Stimulated activated naive CD8-positive, alpha-beta T cell treated with anti-CD3 and anti-CD28 coated beads, Interleukin-15, Interleukin-2, amounts not matched to agents 100 ng/mL and 50 ng/mL, for 24 hours (primary cell): Measurements from ENCODE around the gene NUDT9.
"Not testable (repeated sequence)": the region's sequence is repeated elsewhere in the genome, so short reads cannot be mapped to it uniquely, and the experiment has no call there.

ENCODE experiments used
- H3K27ac Mint-ChIP-seq: one replicate; pipeline ENCODE4 v1.8.0; 2021; ENCODE audit warnings: mild to moderate bottlenecking, mixed read lengths
- H3K27me3 Mint-ChIP-seq: one replicate; pipeline ENCODE4 v1.8.0; 2021; ENCODE audit warnings: mixed read lengths
- H3K36me3 Mint-ChIP-seq: one replicate; pipeline ENCODE4 v1.8.0; 2021; ENCODE audit warnings: low read depth, mixed read lengths
- H3K4me1 Mint-ChIP-seq: one replicate; pipeline ENCODE4 v1.8.0; 2021; ENCODE audit warnings: low read depth, mixed read lengths
- H3K4me3 Mint-ChIP-seq: one replicate; pipeline ENCODE4 v1.8.0; 2021; ENCODE audit warnings: mild to moderate bottlenecking, mixed read lengths
- H3K9me3 Mint-ChIP-seq: one replicate; pipeline ENCODE4 v1.8.0; 2021; ENCODE audit warnings: mixed read lengths

NUDT9 gene

GRCh38 chr4:87395851-87396250 lies 26.5 kb upstream of the NUDT9 start:
- H3K4me3 Mint-ChIP-seq, H3K4me1 Mint-ChIP-seq, H3K36me3 Mint-ChIP-seq, H3K9me3 Mint-ChIP-seq, H3K27ac Mint-ChIP-seq, H3K27me3 Mint-ChIP-seq: not testable (repeated sequence)

- Mint-ChIP-seq H3K27ac (no peak overlapping the region), H3K4me1 (peaks cover 6% of the 10 kb centered on the region), H3K4me3 (no peak overlapping the region), H3K9me3 (no peaks in the 10 kb centered on the region), H3K27me3 (no peaks in the 10 kb centered on the region), H3K36me3 (no peaks in the 10 kb centered on the region)
Measured at GRCh38 chr4:87399148-87399547, 23.2 kb upstream of the NUDT9 start.

- H3K4me1 Mint-ChIP-seq, result peaks cover 5% of the 10 kb centered on the region
Measured at GRCh38 chr4:87399954-87400353, 22.4 kb upstream of the NUDT9 start.

GRCh38 chr4:87403732-87404131 lies 18.6 kb upstream of the NUDT9 start:
- H3K27me3 Mint-ChIP-seq, H3K27ac Mint-ChIP-seq, H3K9me3 Mint-ChIP-seq, H3K4me3 Mint-ChIP-seq, H3K36me3 Mint-ChIP-seq: not testable (repeated sequence)
- peaks cover 16% of the 10 kb centered on the region for H3K4me1 Mint-ChIP-seq

More at GRCh38 chr4:87399954-87400353, 22.4 kb upstream of the NUDT9 start:
- Mint-ChIP-seq H3K9me3 (no peaks in the 10 kb centered on the region), H3K36me3 (no peaks in the 10 kb centered on the region), H3K27me3 (no peaks in the 10 kb centered on the region), H3K27ac (no peak overlapping the region), H3K4me3 (no peak overlapping the region)

DNA sequence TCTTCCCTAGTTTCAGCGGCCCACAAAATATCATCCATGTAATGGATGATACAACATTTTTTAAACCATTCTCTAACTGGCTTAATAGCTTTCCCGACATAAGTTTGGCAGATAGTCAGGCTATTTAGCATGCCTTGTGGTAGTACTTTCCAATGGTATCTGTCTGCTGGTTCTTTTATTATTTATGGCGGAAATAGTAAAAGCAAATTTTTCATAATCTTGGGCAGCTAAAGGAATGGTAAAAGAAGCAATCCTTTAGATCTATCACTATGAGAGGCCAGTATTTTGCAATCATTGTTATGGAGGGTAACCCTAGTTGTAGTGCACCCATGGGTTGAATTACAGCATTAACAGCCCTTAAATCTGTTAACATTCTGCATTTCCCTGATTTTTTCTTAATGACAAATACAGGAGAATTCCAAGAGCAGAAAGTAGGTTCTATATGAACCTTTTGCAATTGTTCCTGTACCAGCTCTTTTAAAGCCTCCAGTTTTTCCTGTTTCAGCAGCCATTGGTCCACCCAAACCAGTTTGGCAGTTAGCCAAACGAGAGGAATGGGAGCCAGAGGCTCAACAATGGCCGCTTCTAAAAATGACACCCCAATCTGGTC lies 17.1 kb upstream of the NUDT9 start:
- Mint-ChIP-seq H3K27me3 (no peaks in the 10 kb centered on the region), H3K4me3 (no peak overlapping the region), H3K4me1 (peaks cover 16% of the 10 kb centered on the region), H3K27ac (no peak overlapping the region), H3K36me3 (no peaks in the 10 kb centered on the region), H3K9me3 (no peaks in the 10 kb centered on the region)

GRCh38 chr4:87406462-87406861 lies 15.9 kb upstream of the NUDT9 start:
- Mint-ChIP-seq H3K27me3 (no peaks in the 10 kb centered on the region), H3K36me3 (no peaks in the 10 kb centered on the region), H3K9me3 (no peaks in the 10 kb centered on the region), H3K4me3 (peak overlapping the region; percentile 24), H3K27ac (peak overlapping the region; percentile 53), H3K4me1 (peaks cover 16% of the 10 kb centered on the region)

DNA sequence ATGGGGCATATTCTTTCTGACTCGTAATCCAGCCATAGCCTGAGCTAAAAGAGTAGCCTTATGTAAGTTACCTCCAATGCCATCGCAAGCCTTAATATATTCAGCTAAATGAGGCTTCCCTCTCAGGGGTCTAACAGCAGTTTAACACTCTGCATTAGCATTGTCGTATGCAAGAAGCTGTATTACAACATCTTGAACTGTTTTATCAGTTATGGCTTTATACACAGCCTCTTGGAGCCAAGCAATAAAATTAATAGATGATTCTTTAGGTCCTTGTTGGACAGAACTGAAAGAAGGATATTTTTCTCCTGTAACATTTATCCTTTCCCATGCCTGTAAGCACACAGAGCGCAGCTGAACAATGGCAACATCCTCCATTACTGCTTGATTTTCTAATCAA lies 15.5 kb upstream of the NUDT9 start:
- not testable (repeated sequence) for H3K9me3 Mint-ChIP-seq, H3K27ac Mint-ChIP-seq, H3K27me3 Mint-ChIP-seq, H3K36me3 Mint-ChIP-seq
- Mint-ChIP-seq H3K4me3 (peak overlapping the region; percentile 24), H3K4me1 (peaks cover 16% of the 10 kb centered on the region)

DNA sequence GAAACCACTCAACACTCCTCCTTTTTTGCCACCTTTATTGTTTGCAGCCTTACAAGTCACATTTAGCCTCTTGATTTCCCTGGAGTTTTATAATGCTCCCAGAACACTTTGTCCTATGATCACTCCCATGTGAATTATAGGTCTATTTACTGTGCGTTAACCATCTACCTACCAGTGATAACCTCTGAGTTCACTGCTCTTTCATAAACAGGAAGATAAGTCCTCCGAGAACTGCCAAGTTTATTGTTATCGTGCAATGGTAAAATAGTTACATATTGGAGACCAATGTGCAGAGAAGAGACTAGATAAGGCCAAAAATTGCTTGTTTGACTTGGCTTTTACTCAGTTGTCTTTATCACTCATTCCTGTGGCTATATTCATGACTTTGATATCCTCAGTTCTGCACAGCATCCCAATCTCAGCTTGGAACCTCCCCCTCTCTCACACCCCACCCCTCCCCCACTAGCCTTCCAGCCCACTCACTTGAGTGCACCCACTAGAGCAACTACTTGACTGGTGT lies 12.9 kb upstream of the NUDT9 start:
- Mint-ChIP-seq H3K4me3 (no peak overlapping the region), H3K27ac (no peak overlapping the region), H3K36me3 (no peaks in the 10 kb centered on the region), H3K4me1 (peaks cover 16% of the 10 kb centered on the region), H3K27me3 (no peaks in the 10 kb centered on the region), H3K9me3 (no peaks in the 10 kb centered on the region)

GRCh38 chr4:87410157-87410556 lies 12.2 kb upstream of the NUDT9 start:
- H3K4me1 Mint-ChIP-seq, result peaks cover 16% of the 10 kb centered on the region
- H3K4me3 Mint-ChIP-seq, result no peak overlapping the region
- no peak overlapping the region for H3K27ac Mint-ChIP-seq
- no peaks in the 10 kb centered on the region for H3K27me3 Mint-ChIP-seq
- H3K36me3 Mint-ChIP-seq, result no peaks in the 10 kb centered on the region
- H3K9me3 Mint-ChIP-seq, result no peaks in the 10 kb centered on the region

DNA sequence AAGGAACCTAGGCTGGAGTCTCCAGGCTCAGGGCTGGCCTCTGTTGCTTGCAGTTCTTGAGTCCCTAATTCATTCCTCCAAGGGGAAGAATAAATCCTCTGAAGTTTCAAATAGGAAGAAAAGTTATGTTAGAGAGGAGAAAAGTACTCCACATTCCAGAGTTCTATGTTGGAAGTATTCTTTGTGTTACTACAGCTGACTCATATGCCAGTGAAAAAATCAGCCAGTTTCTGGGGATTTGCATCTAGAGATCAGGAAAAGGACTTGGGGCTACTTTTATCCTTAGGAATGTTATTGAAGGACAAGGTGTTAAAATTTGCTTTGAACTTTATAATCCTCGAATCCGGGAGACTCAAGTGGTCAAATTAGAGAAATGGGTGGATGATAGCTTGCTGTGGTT lies 11.7 kb upstream of the NUDT9 start:
- Mint-ChIP-seq H3K9me3 (no peaks in the 10 kb centered on the region), H3K27ac (no peak overlapping the region), H3K36me3 (no peaks in the 10 kb centered on the region), H3K4me3 (no peak overlapping the region), H3K4me1 (peaks cover 16% of the 10 kb centered on the region), H3K27me3 (no peaks in the 10 kb centered on the region)

DNA sequence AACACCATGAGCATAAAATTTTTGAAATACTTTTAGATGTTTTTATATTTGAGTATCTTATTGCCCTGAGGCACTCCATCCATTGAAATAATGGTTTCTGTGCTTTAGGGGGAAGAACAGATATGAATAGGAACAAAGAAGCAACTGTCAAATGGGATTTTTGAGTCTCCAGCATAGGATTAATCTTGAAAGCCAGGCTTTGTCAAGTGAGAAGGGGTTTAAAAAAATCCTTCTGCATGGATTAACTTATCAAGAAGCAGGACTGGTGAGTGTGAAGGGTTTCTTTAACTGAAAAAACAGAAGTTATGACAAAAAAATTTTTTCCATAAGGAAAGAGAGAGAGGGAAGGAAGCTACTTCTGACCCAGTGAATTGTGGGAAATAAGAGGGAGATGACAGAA lies 7.6 kb upstream of the NUDT9 start:
- no peak overlapping the region for H3K4me3 Mint-ChIP-seq
- no peaks in the 10 kb centered on the region for H3K27me3 Mint-ChIP-seq
- H3K9me3 Mint-ChIP-seq, result no peaks in the 10 kb centered on the region
- H3K36me3 Mint-ChIP-seq, result no peaks in the 10 kb centered on the region
- H3K4me1 Mint-ChIP-seq, result no peaks in the 10 kb centered on the region
- no peak overlapping the region for H3K27ac Mint-ChIP-seq

DNA sequence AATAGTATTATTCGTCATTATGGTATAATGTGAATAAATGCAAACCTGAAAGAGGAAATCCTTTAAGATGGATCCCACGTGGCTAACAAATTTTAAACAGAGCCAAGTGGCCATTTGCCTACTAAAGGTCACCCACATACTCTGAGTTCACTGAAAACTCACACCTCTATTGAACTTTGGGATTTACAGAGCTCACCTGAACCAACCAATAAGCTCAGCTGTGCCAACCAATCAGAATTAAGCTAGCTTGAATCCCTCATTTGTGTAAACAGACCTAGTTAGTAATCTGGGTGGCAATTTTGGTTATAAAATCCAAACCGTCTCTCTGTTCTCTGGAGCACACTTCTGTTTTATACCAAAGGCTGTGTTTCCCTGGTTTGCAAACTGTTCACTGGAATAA lies 5.4 kb upstream of the NUDT9 start:
- no peak overlapping the region for H3K4me3 Mint-ChIP-seq
- H3K27ac Mint-ChIP-seq, result no peak overlapping the region
- no peaks in the 10 kb centered on the region for H3K27me3 Mint-ChIP-seq
- H3K9me3 Mint-ChIP-seq, result no peaks in the 10 kb centered on the region
- H3K36me3 Mint-ChIP-seq, result no peaks in the 10 kb centered on the region
- peaks cover 10% of the 10 kb centered on the region for H3K4me1 Mint-ChIP-seq

GRCh38 chr4:87418410-87418809 lies 4.0 kb upstream of the NUDT9 start:
- H3K36me3 Mint-ChIP-seq, H3K4me3 Mint-ChIP-seq, H3K27ac Mint-ChIP-seq, H3K9me3 Mint-ChIP-seq, H3K27me3 Mint-ChIP-seq: not testable (repeated sequence)
- peaks cover 19% of the 10 kb centered on the region for H3K4me1 Mint-ChIP-seq

DNA sequence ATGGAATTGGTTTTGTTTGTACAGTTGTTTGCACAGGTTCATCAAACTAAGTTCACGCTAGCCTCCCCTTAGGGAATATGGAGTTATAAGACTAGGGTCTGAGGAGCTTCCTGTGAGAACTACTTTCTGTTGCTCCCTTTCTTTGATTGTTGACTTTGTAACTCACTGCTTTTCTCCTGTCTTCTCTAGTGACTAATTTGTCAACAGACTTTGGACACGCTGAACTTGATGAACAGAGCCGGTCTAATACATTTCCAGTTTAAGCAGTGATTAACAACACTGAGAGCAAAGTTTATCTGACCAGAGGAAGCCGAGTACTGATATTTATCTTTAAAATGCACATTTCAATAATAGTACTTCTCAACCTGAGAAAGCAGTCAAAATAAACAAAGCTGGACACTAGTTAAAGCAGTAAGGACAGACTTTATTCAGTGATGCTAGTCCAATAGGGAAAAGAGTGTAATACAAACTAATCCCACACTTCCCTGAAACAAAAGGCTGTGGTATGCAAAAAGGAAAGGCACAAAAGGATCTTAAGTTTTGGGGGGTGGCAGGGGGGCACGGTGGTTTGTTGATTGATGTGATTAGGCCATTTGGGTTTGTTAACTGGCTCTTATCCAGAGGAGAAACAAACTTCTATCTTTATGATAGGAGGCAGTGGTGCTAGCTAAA lies 2.7 kb upstream of the NUDT9 start:
- Mint-ChIP-seq H3K27me3 (no peaks in the 10 kb centered on the region), H3K27ac (no peak overlapping the region), H3K36me3 (peaks cover 4% of the 10 kb centered on the region), H3K9me3 (no peaks in the 10 kb centered on the region), H3K4me1 (peaks cover 30% of the 10 kb centered on the region), H3K4me3 (no peak overlapping the region)

DNA sequence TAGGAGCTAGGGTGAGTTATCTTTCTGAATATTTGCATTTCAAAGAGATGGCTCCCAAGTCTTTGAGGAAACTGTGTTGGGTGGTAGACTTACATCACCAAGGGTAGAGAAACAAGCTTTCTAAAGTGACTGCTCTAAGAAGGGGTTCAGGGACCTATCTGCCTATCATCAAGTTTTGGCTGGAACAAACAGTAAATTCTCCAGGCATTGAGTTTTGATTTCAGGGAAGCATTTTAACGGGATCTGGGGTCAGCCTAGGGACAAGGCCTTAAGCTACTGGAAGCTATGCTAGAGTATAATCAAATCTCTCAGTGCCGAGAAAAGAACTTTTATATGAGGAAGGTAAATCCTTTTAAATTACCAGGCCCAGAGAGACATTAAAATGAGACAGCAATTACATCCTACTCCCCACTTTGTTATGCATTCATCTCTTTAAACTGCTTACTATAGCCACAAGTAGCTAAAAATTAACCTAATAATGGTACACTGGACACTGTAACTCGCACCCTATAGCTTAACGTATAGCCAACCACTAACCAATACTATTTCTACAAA lies 2.0 kb upstream of the NUDT9 start:
- Mint-ChIP-seq H3K4me1 (peaks cover 36% of the 10 kb centered on the region), H3K27me3 (no peaks in the 10 kb centered on the region), H3K9me3 (no peaks in the 10 kb centered on the region), H3K36me3 (peaks cover 4% of the 10 kb centered on the region), H3K4me3 (no peak overlapping the region), H3K27ac (no peak overlapping the region)
